ENCODE results near the gene NPR3. TPM values are rescaled to one million over a fixed set of nuclear protein-coding genes. Genes with fewer than 3 reads are reported as not detected.

The NPR3 gene
- 10 to 100 TPM; 12.7 to 27.0 (median 19.7) TPM for polyA plus RNA-seq (ENCODE audit: insufficient read length in 3 of 3)

GRCh38 chr5:32710550-32711361 lies at the start of gene NPR3:
Gene NPR3 (plus strand): TSS chr5:32711321. CDS start chr5:32711777, 456 bp downstream.
- peak in 1 of 3 donors; percentile 18 for DNase-seq (ENCODE audit: low read depth in 3 of 3, low spot score in 2 of 3)

- DNase-seq (ENCODE audit: low read depth in 3 of 3, low spot score in 2 of 3): no peak
Observed at GRCh38 chr5:32664523-32664922, 46.6 kb upstream of the NPR3 start.

- DNase-seq (ENCODE audit: low read depth in 3 of 3, low spot score in 2 of 3): no peak
Observed at GRCh38 chr5:32668552-32668951, 42.6 kb upstream of the NPR3 start.

GRCh38 chr5:32673272-32673671 lies 37.8 kb upstream of the NPR3 start:
- no peak for DNase-seq (ENCODE audit: low read depth in 3 of 3, low spot score in 2 of 3)

GRCh38 chr5:32677023-32677422 lies 34.1 kb upstream of the NPR3 start:
- no peak for DNase-seq (ENCODE audit: low read depth in 3 of 3, low spot score in 2 of 3)

GRCh38 chr5:32678472-32678871 lies 32.6 kb upstream of the NPR3 start:
- no peak for DNase-seq (ENCODE audit: low read depth in 3 of 3, low spot score in 2 of 3)

GRCh38 chr5:32679218-32679617 lies 31.9 kb upstream of the NPR3 start:
- no peak for DNase-seq (ENCODE audit: low read depth in 3 of 3, low spot score in 2 of 3)

- DNase-seq (ENCODE audit: low read depth in 3 of 3, low spot score in 2 of 3): no peak
Observed at GRCh38 chr5:32680183-32680582, 30.9 kb upstream of the NPR3 start.

- DNase-seq (ENCODE audit: low read depth in 3 of 3, low spot score in 2 of 3): no peak
Observed at GRCh38 chr5:32683125-32683524, 28.0 kb upstream of the NPR3 start.

- no peak for DNase-seq (ENCODE audit: low read depth in 3 of 3, low spot score in 2 of 3)
Observed at GRCh38 chr5:32684260-32684659, 26.9 kb upstream of the NPR3 start.

GRCh38 chr5:32686799-32687498 lies 24.2 kb upstream of the NPR3 start:
- DNase-seq (ENCODE audit: low read depth in 3 of 3, low spot score in 2 of 3): no peak

- no peak for DNase-seq (ENCODE audit: low read depth in 3 of 3, low spot score in 2 of 3)
Observed at GRCh38 chr5:32687499-32687831, 23.7 kb upstream of the NPR3 start.

- DNase-seq (ENCODE audit: low read depth in 3 of 3, low spot score in 2 of 3): no peak
Observed at GRCh38 chr5:32690153-32690552, 21.0 kb upstream of the NPR3 start.

- no peak for DNase-seq (ENCODE audit: low read depth in 3 of 3, low spot score in 2 of 3)
Observed at GRCh38 chr5:32690666-32691065, 20.5 kb upstream of the NPR3 start.

GRCh38 chr5:32692036-32692746 lies 18.9 kb upstream of the NPR3 start:
- no peak for DNase-seq (ENCODE audit: low read depth in 3 of 3, low spot score in 2 of 3)

GRCh38 chr5:32703957-32704356 lies 7.2 kb upstream of the NPR3 start:
- DNase-seq (ENCODE audit: low read depth in 3 of 3, low spot score in 2 of 3): no peak

- peak in 1 of 3 donors; percentile 33 for DNase-seq (ENCODE audit: low read depth in 3 of 3, low spot score in 2 of 3)
Observed at GRCh38 chr5:32707418-32707997, 3.6 kb upstream of the NPR3 start.

GRCh38 chr5:32708949-32709348 lies 2.2 kb upstream of the NPR3 start:
- no peak for DNase-seq (ENCODE audit: low read depth in 3 of 3, low spot score in 2 of 3)

- peak in 1 of 3 donors; percentile 77 for DNase-seq (ENCODE audit: low read depth in 3 of 3, low spot score in 2 of 3)
Observed at GRCh38 chr5:32709750-32710549, 1.2 kb upstream of the NPR3 start.

- no peak for DNase-seq (ENCODE audit: low read depth in 3 of 3, low spot score in 2 of 3)
Observed at GRCh38 chr5:32711362-32711680, 200 bp downstream of the NPR3 start.
